ENCODE measurements around the gene RHOBTB1.

DNA sequence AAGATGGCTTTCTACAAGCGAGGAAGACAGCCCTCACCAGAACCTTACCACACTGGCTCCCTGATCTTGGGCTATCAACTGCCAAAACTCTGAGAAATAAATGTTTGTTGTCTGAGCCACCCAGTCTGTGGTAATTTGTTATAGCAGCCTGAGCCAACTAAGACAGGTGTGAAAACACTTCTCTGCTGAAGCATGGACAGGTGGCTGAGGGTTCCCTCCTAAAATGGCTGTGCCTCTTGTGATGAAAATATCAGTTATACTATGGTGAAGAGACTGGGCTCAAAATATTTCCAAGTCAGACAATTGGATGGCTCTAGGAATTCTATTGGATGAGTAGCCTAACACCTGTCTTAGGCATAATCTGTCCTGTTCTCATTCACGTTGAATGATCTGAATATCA is 87.6 kb downstream of the RHOBTB1 start:
- TF ChIP-seq PATZ1 (CRISPR knock-in tag; IDR thresholded peaks at IDR 0.05; ENCODE audit: borderline replicate concordance), result no peak
- no peak for TF ChIP-seq ISL1 (CRISPR knock-in tag; IDR thresholded peaks at IDR 0.05)
- TF ChIP-seq ZNF8 (CRISPR knock-in tag; IDR thresholded peaks at IDR 0.05), result no peak
- no peak for TF ChIP-seq ARNTL (CRISPR knock-in tag; IDR thresholded peaks at IDR 0.05; ENCODE audit: borderline replicate concordance, low read depth)
- TF ChIP-seq PPARA (CRISPR knock-in tag; IDR thresholded peaks at IDR 0.05; ENCODE audit: borderline replicate concordance), result no peak
- TF ChIP-seq BACH2 (CRISPR knock-in tag; IDR thresholded peaks at IDR 0.05; ENCODE audit: borderline replicate concordance), result no peak
- TF ChIP-seq CREB5 (CRISPR knock-in tag; IDR thresholded peaks at IDR 0.05; ENCODE audit: low read depth), result no peak
- TF ChIP-seq ESRRG (CRISPR knock-in tag; IDR thresholded peaks at IDR 0.05), result no peak
- no peak for TF ChIP-seq TOX (CRISPR knock-in tag; IDR thresholded peaks at IDR 0.05; ENCODE audit: borderline replicate concordance)
- TF ChIP-seq, protein P1, sequence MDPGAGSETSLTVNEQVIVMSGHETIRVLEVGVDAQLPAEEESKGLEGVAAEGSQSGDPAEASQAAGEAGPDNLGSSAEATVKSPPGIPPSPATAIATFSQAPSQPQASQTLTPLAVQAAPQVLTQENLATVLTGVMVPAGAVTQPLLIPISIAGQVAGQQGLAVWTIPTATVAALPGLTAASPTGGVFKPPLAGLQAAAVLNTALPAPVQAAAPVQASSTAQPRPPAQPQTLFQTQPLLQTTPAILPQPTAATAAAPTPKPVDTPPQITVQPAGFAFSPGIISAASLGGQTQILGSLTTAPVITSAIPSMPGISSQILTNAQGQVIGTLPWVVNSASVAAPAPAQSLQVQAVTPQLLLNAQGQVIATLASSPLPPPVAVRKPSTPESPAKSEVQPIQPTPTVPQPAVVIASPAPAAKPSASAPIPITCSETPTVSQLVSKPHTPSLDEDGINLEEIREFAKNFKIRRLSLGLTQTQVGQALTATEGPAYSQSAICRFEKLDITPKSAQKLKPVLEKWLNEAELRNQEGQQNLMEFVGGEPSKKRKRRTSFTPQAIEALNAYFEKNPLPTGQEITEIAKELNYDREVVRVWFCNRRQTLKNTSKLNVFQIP (CRISPR knock-in tag; IDR thresholded peaks at IDR 0.05; ENCODE audit: borderline replicate concordance, low read depth), result no peak

All from SK-N-SH treated with all-trans-retinoic acid at 6 μM for 48 hours (cell line).